WTC11 (cell line): Measurements from ENCODE around the gene ZNF467.

Experiments
- KAT7 ChIP-seq: sonication (generic); formaldehyde crosslinking; IDR thresholded peaks from 2 replicates; pipeline ENCODE4 v1.8.1; 2023; ENCODE audit warnings: missing genetic modification reagents, mild to moderate bottlenecking, borderline replicate concordance
- NR1H2 ChIP-seq: sonication (generic); formaldehyde crosslinking; IDR thresholded peaks from 2 replicates; pipeline ENCODE4 v1.9.0; 2021; ENCODE audit warnings: mild to moderate bottlenecking, moderate library complexity, missing genetic modification reagents
- NR3C1 ChIP-seq: sonication (generic); formaldehyde crosslinking; conservative IDR thresholded peaks from 2 replicates; pipeline ENCODE4 v1.8.1; 2023; ENCODE audit warnings: low read depth, mild to moderate bottlenecking, missing genetic modification reagents
- SP1 ChIP-seq: sonication (generic); formaldehyde crosslinking; conservative IDR thresholded peaks from 2 replicates; pipeline ENCODE4 v1.8.1; 2022; ENCODE audit warnings: missing genetic modification reagents
- ZNF138 ChIP-seq: sonication (generic); formaldehyde crosslinking; conservative IDR thresholded peaks from 2 replicates; pipeline ENCODE4 v1.8.1; 2022; ENCODE audit warnings: mild to moderate bottlenecking, moderate library complexity, missing genetic modification reagents
- ZNF416 ChIP-seq: fragments of 250-450 bp; sonication (Bioruptor Pico); IDR thresholded peaks from 2 replicates; pipeline ENCODE4 v1.9.0; 2021; ENCODE audit warnings: mild to moderate bottlenecking, inconsistent platforms
- TF ChIP-seq, protein P1 (sequence below): fragments of 200-600 bp; IDR thresholded peaks from 2 replicates; pipeline ENCODE4 v1.8.0; 2022; ENCODE audit warnings: antibody characterized with exemption
- TF ChIP-seq, protein P2 (sequence below): sonication (generic); formaldehyde crosslinking; IDR thresholded peaks from 2 replicates; pipeline ENCODE4 v1.8.0; 2022; ENCODE audit warnings: missing genetic modification reagents
- TF ChIP-seq, protein P3 (sequence below): sonication (generic); formaldehyde crosslinking; IDR thresholded peaks from 2 replicates; pipeline ENCODE4 v1.8.1; 2022; ENCODE audit warnings: low read depth, missing genetic modification reagents, borderline replicate concordance
- TF ChIP-seq, protein P4 (sequence below): sonication (generic); formaldehyde crosslinking; IDR thresholded peaks from 2 replicates; pipeline ENCODE4 v1.8.1; 2023; ENCODE audit warnings: mild to moderate bottlenecking, missing genetic modification reagents, moderate library complexity

DNA sequence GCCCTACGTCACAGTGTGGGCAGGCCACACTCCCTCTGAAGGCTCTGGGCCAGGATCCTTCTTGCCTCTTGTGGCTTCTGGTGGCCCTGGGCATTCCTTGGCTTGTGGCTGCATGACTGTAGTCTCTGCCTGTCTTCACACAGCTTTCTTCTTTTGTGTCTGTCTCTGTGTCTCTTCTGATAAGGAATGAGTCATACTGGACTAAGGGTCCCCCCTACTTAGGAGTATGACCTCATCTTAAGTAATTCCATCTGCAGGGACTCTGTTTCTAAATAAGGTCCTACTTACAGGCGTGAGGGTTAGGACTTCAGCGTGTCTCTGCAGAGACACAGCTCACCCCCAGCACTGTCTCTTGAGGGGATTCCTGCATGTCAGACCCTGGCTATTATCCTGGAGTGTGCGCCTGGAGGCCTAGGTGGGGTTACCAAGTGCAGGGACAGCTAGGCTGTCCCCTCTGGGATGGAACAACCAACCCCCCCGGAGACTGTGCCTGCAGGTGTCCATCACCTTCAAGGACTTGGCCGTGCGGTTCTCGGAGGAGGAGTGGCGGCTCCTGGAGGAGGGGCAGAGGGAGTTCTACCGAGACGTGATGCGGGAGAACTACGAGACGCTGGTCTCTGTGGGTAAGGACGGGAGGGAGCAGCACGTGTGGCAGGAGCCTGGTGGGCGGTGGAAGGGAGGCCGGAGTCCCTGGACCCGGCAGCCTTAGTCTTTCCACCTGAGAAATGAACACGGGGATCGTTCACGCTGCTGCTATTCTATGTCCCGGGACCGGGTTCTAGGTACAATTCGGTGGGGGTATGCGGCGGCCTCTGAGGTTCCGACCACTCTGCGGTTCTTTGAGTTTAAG is 54.1 kb downstream of the ZNF467 start:
- TF ChIP-seq, protein P1, sequence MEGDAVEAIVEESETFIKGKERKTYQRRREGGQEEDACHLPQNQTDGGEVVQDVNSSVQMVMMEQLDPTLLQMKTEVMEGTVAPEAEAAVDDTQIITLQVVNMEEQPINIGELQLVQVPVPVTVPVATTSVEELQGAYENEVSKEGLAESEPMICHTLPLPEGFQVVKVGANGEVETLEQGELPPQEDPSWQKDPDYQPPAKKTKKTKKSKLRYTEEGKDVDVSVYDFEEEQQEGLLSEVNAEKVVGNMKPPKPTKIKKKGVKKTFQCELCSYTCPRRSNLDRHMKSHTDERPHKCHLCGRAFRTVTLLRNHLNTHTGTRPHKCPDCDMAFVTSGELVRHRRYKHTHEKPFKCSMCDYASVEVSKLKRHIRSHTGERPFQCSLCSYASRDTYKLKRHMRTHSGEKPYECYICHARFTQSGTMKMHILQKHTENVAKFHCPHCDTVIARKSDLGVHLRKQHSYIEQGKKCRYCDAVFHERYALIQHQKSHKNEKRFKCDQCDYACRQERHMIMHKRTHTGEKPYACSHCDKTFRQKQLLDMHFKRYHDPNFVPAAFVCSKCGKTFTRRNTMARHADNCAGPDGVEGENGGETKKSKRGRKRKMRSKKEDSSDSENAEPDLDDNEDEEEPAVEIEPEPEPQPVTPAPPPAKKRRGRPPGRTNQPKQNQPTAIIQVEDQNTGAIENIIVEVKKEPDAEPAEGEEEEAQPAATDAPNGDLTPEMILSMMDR, result no peak
- TF ChIP-seq, protein P2, sequence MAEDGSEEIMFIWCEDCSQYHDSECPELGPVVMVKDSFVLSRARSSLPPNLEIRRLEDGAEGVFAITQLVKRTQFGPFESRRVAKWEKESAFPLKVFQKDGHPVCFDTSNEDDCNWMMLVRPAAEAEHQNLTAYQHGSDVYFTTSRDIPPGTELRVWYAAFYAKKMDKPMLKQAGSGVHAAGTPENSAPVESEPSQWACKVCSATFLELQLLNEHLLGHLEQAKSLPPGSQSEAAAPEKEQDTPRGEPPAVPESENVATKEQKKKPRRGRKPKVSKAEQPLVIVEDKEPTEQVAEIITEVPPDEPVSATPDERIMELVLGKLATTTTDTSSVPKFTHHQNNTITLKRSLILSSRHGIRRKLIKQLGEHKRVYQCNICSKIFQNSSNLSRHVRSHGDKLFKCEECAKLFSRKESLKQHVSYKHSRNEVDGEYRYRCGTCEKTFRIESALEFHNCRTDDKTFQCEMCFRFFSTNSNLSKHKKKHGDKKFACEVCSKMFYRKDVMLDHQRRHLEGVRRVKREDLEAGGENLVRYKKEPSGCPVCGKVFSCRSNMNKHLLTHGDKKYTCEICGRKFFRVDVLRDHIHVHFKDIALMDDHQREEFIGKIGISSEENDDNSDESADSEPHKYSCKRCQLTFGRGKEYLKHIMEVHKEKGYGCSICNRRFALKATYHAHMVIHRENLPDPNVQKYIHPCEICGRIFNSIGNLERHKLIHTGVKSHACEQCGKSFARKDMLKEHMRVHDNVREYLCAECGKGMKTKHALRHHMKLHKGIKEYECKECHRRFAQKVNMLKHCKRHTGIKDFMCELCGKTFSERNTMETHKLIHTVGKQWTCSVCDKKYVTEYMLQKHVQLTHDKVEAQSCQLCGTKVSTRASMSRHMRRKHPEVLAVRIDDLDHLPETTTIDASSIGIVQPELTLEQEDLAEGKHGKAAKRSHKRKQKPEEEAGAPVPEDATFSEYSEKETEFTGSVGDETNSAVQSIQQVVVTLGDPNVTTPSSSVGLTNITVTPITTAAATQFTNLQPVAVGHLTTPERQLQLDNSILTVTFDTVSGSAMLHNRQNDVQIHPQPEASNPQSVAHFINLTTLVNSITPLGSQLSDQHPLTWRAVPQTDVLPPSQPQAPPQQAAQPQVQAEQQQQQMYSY (CRISPR knock-in tag), result no peak
- TF ChIP-seq, protein P3, sequence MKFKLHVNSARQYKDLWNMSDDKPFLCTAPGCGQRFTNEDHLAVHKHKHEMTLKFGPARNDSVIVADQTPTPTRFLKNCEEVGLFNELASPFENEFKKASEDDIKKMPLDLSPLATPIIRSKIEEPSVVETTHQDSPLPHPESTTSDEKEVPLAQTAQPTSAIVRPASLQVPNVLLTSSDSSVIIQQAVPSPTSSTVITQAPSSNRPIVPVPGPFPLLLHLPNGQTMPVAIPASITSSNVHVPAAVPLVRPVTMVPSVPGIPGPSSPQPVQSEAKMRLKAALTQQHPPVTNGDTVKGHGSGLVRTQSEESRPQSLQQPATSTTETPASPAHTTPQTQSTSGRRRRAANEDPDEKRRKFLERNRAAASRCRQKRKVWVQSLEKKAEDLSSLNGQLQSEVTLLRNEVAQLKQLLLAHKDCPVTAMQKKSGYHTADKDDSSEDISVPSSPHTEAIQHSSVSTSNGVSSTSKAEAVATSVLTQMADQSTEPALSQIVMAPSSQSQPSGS (CRISPR knock-in tag), result no peak
- TF ChIP-seq, protein P4, sequence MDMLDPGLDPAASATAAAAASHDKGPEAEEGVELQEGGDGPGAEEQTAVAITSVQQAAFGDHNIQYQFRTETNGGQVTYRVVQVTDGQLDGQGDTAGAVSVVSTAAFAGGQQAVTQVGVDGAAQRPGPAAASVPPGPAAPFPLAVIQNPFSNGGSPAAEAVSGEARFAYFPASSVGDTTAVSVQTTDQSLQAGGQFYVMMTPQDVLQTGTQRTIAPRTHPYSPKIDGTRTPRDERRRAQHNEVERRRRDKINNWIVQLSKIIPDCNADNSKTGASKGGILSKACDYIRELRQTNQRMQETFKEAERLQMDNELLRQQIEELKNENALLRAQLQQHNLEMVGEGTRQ, result no peak
- TF ChIP-seq NR3C1 (CRISPR knock-in tag) (no peak), ZNF416 (CRISPR knock-in tag) (no peak), SP1 (CRISPR knock-in tag) (no peak), NR1H2 (CRISPR knock-in tag) (no peak), KAT7 (no peak), ZNF138 (CRISPR knock-in tag) (no peak)
